ENCODE results near the gene PROB1. TPM values are rescaled to one million over a fixed set of nuclear protein-coding genes. Genes with fewer than 3 reads are reported as not detected.

Gene PROB1
- total RNA-seq, 1 experiment from 2014 or later: 3.4 TPM

GRCh38 chr5:139343476-139343875 is 51.4 kb downstream of the PROB1 start:
- no peaks in the 10 kb centered on the region; a peak in 1 of 5 replicates for H3K9me3 Mint-ChIP-seq
- no peak overlapping the region for H4K91ac ChIP-seq (ENCODE audit: insufficient read length, low read depth, low read length)
- peaks cover 18 to 45% (median 35%) of the 10 kb centered on the region in 3 experiments; a peak in 6 of 7 replicates for H3K36me3 Mint-ChIP-seq (ENCODE audit: insufficient read depth in 1 of 3, low read depth in 3 of 3)
- DNase-seq: no peak
- H3K23me2 ChIP-seq (ENCODE audit: insufficient read length, low read depth, low read length, poor library complexity, severe bottlenecking): peaks cover 7% of the 10 kb centered on the region
- H2BK20ac ChIP-seq (ENCODE audit: low read depth, low read length, poor library complexity, severe bottlenecking): no peak overlapping the region
- H2BK120ac ChIP-seq (ENCODE audit: low read depth, low read length, poor library complexity, severe bottlenecking): no peak overlapping the region
- no peak overlapping the region for H3K18ac ChIP-seq (ENCODE audit: insufficient read length, low read depth, low read length)
- H3K27me3 Mint-ChIP-seq (ENCODE audit: low read depth): peaks cover 3% of the 10 kb centered on the region
- H3K23ac ChIP-seq (ENCODE audit: insufficient read length, low read depth, low read length): no peak overlapping the region
- H3K56ac ChIP-seq (ENCODE audit: insufficient read length, low read depth, low read length): no peak overlapping the region
- no peak overlapping the region for H4K5ac ChIP-seq (ENCODE audit: insufficient read length, low read depth, low read length)
- H3K4me3 Mint-ChIP-seq: peak overlapping the region; percentile 95 to 99
- no peak overlapping the region for H2BK15ac ChIP-seq (ENCODE audit: low read depth, low read length)
- H3T11ph ChIP-seq (ENCODE audit: low read length): no peak overlapping the region
- no peak overlapping the region for H2AK5ac ChIP-seq (ENCODE audit: insufficient read length, low read length)
- H3K27ac Mint-ChIP-seq: peak overlapping the region in 1 of 3 experiments; percentile 100; a peak in 2 of 7 replicates
- no peaks in the 10 kb centered on the region for H3K9me3 ChIP-seq (ENCODE audit: control insufficient read depth, low read depth, low read length)
- peaks cover 11% of the 10 kb centered on the region for H3K79me1 ChIP-seq (ENCODE audit: insufficient read depth, low read depth, low read length, poor library complexity, severe bottlenecking)
- no peak overlapping the region for H4K8ac ChIP-seq (replicated peaks; ENCODE audit: insufficient read length, low read depth, low read length)
- WGBS (ENCODE audit: extremely low coverage, insufficient read length, low lambda C conversion rate): no CpG with 5 or more reads among the region's 9 CpGs
- no peaks in the 10 kb centered on the region; the same call in none of the 2 replicates for H3K4me1 ChIP-seq (ENCODE audit: insufficient read depth, low read length)
- H3K4ac ChIP-seq (ENCODE audit: low read depth, low read length): no peak overlapping the region
- no peak overlapping the region for H2AFZ ChIP-seq (ENCODE audit: low read length)
- no peak overlapping the region for H3K14ac ChIP-seq (ENCODE audit: insufficient read depth, low read length)
- H3K4me1 Mint-ChIP-seq: peaks cover 18 to 25% of the 10 kb centered on the region in 2 experiments
- peak overlapping the region; percentile 45 for H3K9ac ChIP-seq (ENCODE audit: extremely low read depth, insufficient read length, low read length)
- no peak for TF ChIP-seq CTCF (conservative IDR thresholded peaks at IDR 0.05)
- no peak overlapping the region for H3K27ac ChIP-seq (ENCODE audit: insufficient read length, low read depth, low read length)
- peaks cover 45% of the 10 kb centered on the region for H3K79me2 ChIP-seq (ENCODE audit: insufficient read depth, low read length)
- H3K27me3 ChIP-seq (ENCODE audit: insufficient read depth, low read length): no peaks in the 10 kb centered on the region
- no peak overlapping the region for H2BK12ac ChIP-seq (ENCODE audit: insufficient read length, low read depth, low read length)
- H4K20me1 ChIP-seq (ENCODE audit: control insufficient read depth, insufficient read depth, insufficient read length): no peaks in the 10 kb centered on the region
- peak overlapping the region; percentile 99 for H3K4me2 ChIP-seq (ENCODE audit: insufficient read depth, insufficient read length, low read length)
- no peak overlapping the region for H2BK5ac ChIP-seq (ENCODE audit: insufficient read length, low read length)
